H1 (cell line): ENCODE measurements around the gene GPATCH2L. TPM values are rescaled to one million over a fixed set of nuclear protein-coding genes. Genes with fewer than 3 reads are reported as not detected.

Source experiments
- E2F6 ChIP-seq: IDR thresholded peaks from 2 replicates; pipeline ENCODE4 v1.6.1; 2012; ENCODE audit warnings: inconsistent platforms
- HDAC6 ChIP-seq: IDR thresholded peaks from one replicate; pipeline ENCODE4 v1.7.1; 2012; ENCODE audit warnings: low read depth, mild to moderate bottlenecking, inconsistent platforms, low read length, moderate library complexity
- MAX ChIP-seq: IDR thresholded peaks from 2 replicates; pipeline ENCODE4 v1.6.1; 2012; ENCODE audit warnings: inconsistent platforms
- RAD21 ChIP-seq, 2 experiments: IDR thresholded peaks in 1 of 2; conservative IDR thresholded peaks in 1 of 2; 2 replicates each; pipeline ENCODE4 v1.6.1; 2011; ENCODE audit warnings: low read depth in 2 of 2, low read length in 2 of 2, improper control_type of control experiment in 1 of 2, inconsistent platforms in 1 of 2, mild to moderate bottlenecking in 1 of 2, moderate library complexity in 1 of 2
- USF2 ChIP-seq: IDR thresholded peaks from 2 replicates; pipeline ENCODE4 v1.6.1; 2011; ENCODE audit warnings: low read length, improper control_type of control experiment
- polyA plus RNA-seq, 7 experiments: library from polyadenylated mRNA; depleted of rRNA in 3 of 7; stranded (reverse) in 5 of 7; unstranded in 2 of 7; fragments of >200 nt in 5 of 7; fragments of 200-250 nt in 2 of 7; gene quantifications; 1 replicate in 5 of 7; 2 replicates in 1 of 7; 4 replicates in 1 of 7; pipeline versions ENCODE4 v1.2.1 to v1.2.3, GENCODE V29; 2011 to 2013; ENCODE audit warnings: missing spikeins in 2 of 7, mixed read lengths in 2 of 7
- total RNA-seq: library from RNA; stranded (reverse); fragmentation: NEBNext Ultra II Directional; extraction: Animal tissue kit (Norgen Biotek cat#: 25700); gene quantifications from 2 replicates; pipeline ENCODE4 v1.2.1, GENCODE V29; 2021

The GPATCH2L gene
- total and polyA plus RNA-seq, 2 of the 8 experiments (the other 6 are each of a cell fraction or from before 2014, with no cell fraction given): 26.0 to 54.9 TPM

- TF ChIP-seq USF2 (no peak), E2F6 (no peak), MAX (no peak), HDAC6 (no peak), RAD21 (IDR thresholded peaks at IDR 0.05 in 1 of 2, conservative IDR thresholded peaks at IDR 0.05 in 1 of 2; ENCODE audit: low read depth in 2 of 2, low read length in 2 of 2) (no peak)
Measured at GRCh38 chr14:76235628-76236027, 83.9 kb downstream of the GPATCH2L start (continued).
